GM18505 (cell line): ENCODE results near the gene CFAP298.
"Not testable (repeated sequence)": the region's sequence is repeated elsewhere in the genome, so short reads cannot be mapped to it uniquely, and the experiment has no call there.

Experiments
- ATAC-seq: cut with Tn5 transposase; IDR thresholded peaks from one replicate; pipeline ENCODE4 v1.9.1; 2021; ENCODE audit not compliant: unreplicated experiment
- POLR2A ChIP-seq: IDR thresholded peaks from 4 replicates; pipeline ENCODE4 v1.6.1; 2011; ENCODE audit warnings: borderline replicate concordance; ENCODE audit not compliant: insufficient read depth, insufficient read length; ENCODE audit errors: extremely low read depth

Gene CFAP298

GRCh38 chr21:32566741-32567389, 45.3 kb downstream of the CFAP298 start:
- no peak for ATAC-seq
- TF ChIP-seq POLR2A = no peak

- TF ChIP-seq POLR2A = no peak
- ATAC-seq = no peak
Observed at GRCh38 chr21:32565856-32566465, 46.2 kb downstream of the CFAP298 start.

GRCh38 chr21:32562915-32563314, 49.3 kb downstream of the CFAP298 start:
- ATAC-seq = no peak
- no peak for TF ChIP-seq POLR2A

GRCh38 chr21:32562426-32562825, 49.8 kb downstream of the CFAP298 start:
- TF ChIP-seq POLR2A = no peak

GRCh38 chr21:32561476-32561875, 50.7 kb downstream of the CFAP298 start:
- ATAC-seq = not testable (repeated sequence)

More at GRCh38 chr21:32562426-32562825, 49.8 kb downstream of the CFAP298 start:
- ATAC-seq = no peak

GRCh38 chr21:32560896-32561295, 51.3 kb downstream of the CFAP298 start:
- TF ChIP-seq POLR2A = no peak

GRCh38 chr21:32559006-32559610, 53.1 kb downstream of the CFAP298 start:
- ATAC-seq = no peak
- TF ChIP-seq POLR2A = no peak

More at GRCh38 chr21:32560896-32561295, 51.3 kb downstream of the CFAP298 start:
- no peak for ATAC-seq

GRCh38 chr21:32558106-32558505, 54.1 kb downstream of the CFAP298 start:
- no peak for TF ChIP-seq POLR2A
- ATAC-seq = no peak

- no peak for ATAC-seq
- no peak for TF ChIP-seq POLR2A
Observed at GRCh38 chr21:32554832-32555638, 57.1 kb downstream of the CFAP298 start.

GRCh38 chr21:32549886-32550285, 62.3 kb downstream of the CFAP298 start:
- ATAC-seq = no peak
- no peak for TF ChIP-seq POLR2A

GRCh38 chr21:32549440-32549839, 62.7 kb downstream of the CFAP298 start:
- TF ChIP-seq POLR2A = no peak
- ATAC-seq = no peak
